NCI-H2171 (cell line): ENCODE results near the gene RNF144B.
"Not testable (repeated sequence)": the region's sequence is repeated elsewhere in the genome, so short reads cannot be mapped to it uniquely, and the experiment has no call there.

Source experiments
- DNase-seq: peaks from one replicate; lab custom pipeline; 2025; lab: John Stamatoyannopoulos, UW

Gene RNF144B

DNA sequence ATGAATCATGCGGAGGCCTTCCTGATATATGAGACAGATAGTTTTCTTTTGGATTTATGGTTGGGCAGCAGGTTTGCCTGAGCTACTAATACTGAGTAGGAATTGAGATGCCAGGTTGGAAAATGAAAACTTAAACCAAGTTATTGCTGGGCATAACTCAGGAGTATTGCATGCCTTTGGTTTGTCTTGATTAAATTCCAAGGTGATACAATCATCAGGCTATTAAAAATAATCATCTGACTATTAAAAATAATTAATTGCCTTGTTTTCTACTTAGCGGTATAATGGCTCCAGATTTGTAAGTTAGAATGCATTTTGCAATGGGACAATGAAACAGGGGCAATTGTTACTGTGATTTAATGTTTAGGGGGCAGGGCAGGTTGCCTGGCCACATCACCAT is 15.5 kb upstream of the RNF144B start:
- no peak for DNase-seq

DNA sequence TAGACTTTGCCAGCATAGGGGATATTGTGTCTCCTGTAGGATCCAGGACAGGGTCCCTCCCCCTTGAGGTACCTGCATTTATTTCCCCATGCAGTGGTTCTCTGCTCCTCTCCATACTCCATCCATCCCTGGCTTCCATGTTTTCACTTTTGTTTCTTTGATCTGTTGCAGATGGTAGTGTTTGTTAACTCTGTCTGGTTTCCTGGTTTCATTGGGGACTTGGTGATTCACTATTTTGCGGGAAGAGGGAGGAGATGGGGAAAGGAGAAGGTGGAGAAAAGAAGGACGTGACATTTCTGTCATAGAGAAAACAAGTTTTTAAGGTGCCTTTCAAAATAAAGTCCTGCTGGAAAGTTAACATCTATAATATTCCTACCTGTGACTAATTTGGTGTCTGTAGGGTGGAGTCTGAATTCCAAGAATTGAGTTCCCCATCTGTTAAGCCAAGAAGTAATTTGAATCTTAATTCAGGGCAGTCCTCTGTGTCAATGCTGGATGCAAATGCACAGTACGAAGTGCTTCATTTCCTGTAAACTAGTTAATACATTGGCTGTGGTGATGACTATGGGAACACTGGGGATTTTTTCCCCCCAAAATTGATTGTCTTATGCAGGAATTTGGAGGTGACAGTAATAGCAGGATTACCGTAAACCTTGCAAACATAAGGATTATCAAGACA is 6.9 kb upstream of the RNF144B start:
- DNase-seq = no peak

DNA sequence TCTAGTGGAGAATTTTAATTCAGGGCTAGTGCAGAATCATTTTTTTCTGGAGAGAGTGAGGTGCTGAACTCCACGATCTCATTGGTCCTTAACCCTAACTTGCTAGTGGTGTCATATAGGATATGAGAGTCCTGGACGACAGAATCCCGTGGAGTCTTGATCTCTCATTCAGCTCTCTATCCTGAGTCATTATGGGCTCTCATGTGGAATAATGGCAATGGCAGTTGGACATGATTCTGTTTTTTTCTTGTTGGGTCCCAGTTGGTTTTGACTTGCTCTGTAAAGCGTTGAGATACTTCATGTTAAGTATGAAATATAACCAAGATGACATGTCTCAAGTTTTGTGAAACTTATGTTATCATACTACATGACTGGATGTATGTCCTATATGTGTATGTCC is 6.3 kb upstream of the RNF144B start:
- DNase-seq = no peak

DNA sequence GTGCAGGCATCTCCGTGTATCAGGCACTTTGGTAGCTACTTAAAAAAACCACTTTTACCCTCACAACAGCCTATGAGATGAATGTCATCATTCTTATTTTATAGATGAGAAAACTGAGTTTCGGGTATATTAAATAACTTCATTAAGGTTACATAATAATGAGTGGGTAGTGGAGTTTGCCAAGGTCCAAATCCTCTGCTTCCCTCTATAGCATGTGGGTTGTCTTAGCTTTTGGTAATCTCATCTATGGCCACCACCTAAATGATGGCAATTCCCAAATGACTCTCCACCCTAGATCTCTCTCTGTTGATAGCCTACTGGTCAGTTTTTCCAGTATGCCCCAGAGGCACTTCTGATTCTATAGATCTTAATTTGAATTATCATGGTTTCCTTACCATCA is 3.7 kb upstream of the RNF144B start:
- no peak for DNase-seq

GRCh38 chr6:18384621-18385020 is 2.5 kb upstream of the RNF144B start:
- DNase-seq = no peak

DNA sequence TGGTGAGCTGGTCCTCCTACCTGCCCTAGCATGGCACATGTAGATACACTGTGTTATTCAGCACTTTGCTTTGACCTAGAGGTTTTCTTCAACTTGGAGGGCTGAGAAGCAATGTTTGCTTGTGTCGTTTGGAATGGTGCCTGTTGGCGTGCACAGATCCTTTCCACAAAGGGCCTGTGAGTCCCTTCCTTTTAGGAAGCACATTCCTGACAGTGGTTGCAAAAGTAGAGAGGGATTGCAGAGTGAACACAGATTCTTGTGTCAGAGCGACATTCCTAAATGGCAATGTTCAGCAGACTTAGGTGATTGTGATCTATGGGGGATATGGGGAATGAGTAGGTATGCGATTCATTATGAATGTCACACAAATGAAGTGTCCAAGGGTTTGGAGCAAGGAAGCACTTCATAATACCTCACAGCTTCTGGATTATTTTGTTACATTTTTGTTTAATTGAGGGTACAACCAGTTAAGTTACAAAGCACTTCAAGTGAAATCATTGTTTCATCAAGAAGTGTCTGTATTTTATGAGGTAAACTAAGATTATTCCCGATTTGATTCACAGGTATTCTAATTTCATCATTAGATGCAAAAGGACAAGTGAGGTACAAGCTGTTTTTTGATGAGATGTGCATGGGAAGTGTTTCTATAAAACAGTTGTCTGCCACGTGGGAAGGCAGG is 713 bp upstream of the RNF144B start:
- no peak for DNase-seq

GRCh38 chr6:18388271-18388670 is 1.1 kb downstream of the RNF144B start:
- no peak for DNase-seq

DNA sequence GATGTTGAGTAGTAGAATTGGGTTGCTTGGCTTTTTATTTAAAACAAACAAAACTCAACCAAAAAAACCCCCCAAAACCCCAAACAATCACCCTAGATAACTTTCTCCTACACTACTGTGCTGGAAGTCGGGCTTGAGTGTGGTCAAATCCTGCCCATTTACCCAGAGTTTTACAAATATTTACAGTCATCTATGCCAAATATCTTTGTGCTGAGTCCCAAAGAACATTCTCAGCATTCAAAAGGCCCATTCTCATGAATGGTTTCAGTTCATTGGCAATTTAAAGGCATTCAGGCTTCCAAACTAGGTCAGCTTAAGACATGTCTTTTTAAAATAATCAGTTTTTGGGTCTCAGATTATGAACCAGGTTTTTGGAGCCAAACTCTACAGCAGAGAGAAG is 1.8 kb downstream of the RNF144B start:
- no peak for DNase-seq

- DNase-seq = no peak
Observed at GRCh38 chr6:18389479-18389878, 2.3 kb downstream of the RNF144B start.

DNA sequence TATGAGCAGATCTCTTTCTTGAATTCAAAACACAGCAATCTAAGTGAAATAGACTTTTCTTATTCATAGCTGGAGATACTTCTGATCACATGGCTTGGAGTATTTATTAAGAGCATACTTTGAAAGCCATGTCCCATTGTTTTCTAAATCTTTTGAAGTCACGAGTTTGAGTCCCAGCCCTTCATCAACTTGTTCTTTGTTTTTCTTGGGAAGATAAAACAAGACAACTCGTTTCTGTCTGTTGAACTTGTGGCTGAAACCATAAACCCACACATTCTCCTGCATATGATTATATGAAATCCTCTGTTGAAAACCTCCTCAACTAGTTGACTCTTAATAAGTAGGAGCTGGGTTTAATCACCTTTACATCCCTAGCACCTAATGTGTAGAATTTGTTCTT is 3.3 kb downstream of the RNF144B start:
- DNase-seq = no peak

- DNase-seq = no peak
Observed at GRCh38 chr6:18391023-18391422, 3.9 kb downstream of the RNF144B start.

DNA sequence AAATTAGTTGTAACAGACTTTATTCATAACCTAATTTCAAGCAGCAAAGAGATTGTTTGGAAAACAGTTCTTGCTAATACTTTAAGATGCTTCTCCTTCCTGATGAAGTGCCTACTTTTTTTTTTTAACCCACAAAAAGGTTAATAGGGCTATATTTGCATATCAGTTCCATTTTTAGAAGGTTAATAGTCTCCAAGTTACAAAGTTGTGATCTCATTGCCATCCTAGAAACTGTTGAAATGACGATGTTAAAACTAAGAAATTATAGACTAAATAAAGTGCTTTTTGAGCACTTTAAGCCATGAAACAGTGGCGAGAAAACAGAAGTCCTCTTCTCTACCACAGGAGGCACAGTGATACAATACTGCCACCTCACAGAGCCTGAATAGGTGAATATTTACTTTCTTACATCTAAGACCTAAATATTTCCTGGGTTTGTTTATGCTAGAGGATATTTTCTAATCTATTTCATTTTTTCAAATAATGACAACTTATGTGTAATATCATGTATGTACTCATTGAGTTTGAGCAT is 5.3 kb downstream of the RNF144B start:
- no peak for DNase-seq

GRCh38 chr6:18393698-18394097 is 6.5 kb downstream of the RNF144B start:
- no peak for DNase-seq

- no peak for DNase-seq
Observed at GRCh38 chr6:18395177-18395855, 8.2 kb downstream of the RNF144B start.

GRCh38 chr6:18395856-18396197 is 8.7 kb downstream of the RNF144B start:
- no peak for DNase-seq

GRCh38 chr6:18397701-18398100 is 10.6 kb downstream of the RNF144B start:
- no peak for DNase-seq

GRCh38 chr6:18398225-18398624 is 11.1 kb downstream of the RNF144B start:
- not testable (repeated sequence) for DNase-seq

DNA sequence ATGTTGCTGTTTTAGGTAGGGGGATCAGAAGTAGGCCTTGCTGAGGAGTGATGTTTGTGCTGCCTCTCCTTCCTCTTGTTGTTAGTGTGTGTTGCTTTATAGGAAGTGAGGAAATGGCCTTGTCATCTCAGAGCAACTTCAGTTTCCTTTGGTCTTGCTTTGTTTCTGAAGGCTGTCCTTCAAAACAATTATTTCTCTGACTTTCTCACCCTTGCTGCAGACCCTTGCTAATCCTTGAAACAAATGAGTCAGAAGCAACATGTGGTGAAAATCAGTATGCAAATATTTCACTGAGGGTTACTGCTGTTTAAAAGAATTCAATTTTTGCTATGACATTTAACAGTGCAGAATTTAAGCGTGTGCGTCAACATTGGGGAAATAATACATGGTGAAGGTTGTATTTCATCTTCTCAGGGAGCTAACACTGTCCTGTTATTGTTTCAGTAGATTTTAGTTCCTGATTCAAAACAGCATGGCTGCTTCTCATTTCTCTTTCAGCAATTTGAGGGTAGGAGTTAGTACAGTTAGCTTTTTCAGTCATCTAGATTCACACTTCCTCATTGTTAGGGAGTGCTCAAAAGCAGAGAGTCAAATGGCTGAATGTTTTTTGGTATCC is 13.8 kb downstream of the RNF144B start:
- no peak for DNase-seq

GRCh38 chr6:18404965-18405364 is 17.8 kb downstream of the RNF144B start:
- DNase-seq = not testable (repeated sequence)

GRCh38 chr6:18405477-18406293 is 18.5 kb downstream of the RNF144B start:
- no peak for DNase-seq

- DNase-seq = no peak
Observed at GRCh38 chr6:18406955-18407749, 20.0 kb downstream of the RNF144B start.
